NCI-H526 (cell line): Measurements from ENCODE around the gene FXYD3.
"Not testable (repeated sequence)": the region's sequence is repeated elsewhere in the genome, so short reads cannot be mapped to it uniquely, and the experiment has no call there.

Experiments
- DNase-seq, 2 experiments: peaks; one replicate each; lab custom pipeline; 2025; lab: John Stamatoyannopoulos, UW

The FXYD3 gene

GRCh38 chr19:35142606-35143230, 27.1 kb downstream of the FXYD3 start:
- DNase-seq, result peak in 1 of 2 experiments; percentile 81

- peak in 1 of 2 experiments; percentile 38 for DNase-seq
Measured at GRCh38 chr19:35143231-35143715, 27.6 kb downstream of the FXYD3 start, which contains the start of gene FXYD7. TSS of gene FXYD7 (plus strand) at chr19:35143255. CDS start at chr19:35143334, 79 bp downstream.

- DNase-seq, result no peak
Measured at GRCh38 chr19:35143818-35144217, 28.2 kb downstream of the FXYD3 start.

- no peak for DNase-seq
Measured at GRCh38 chr19:35144259-35144599, 28.6 kb downstream of the FXYD3 start.

GRCh38 chr19:35144600-35145436, 29.2 kb downstream of the FXYD3 start:
- DNase-seq, result peak; percentile 38 to 64

GRCh38 chr19:35146746-35147459, 31.3 kb downstream of the FXYD3 start:
- DNase-seq, result no peak

GRCh38 chr19:35149463-35149862, 33.8 kb downstream of the FXYD3 start:
- DNase-seq, result no peak

GRCh38 chr19:35150445-35150844, 34.8 kb downstream of the FXYD3 start:
- DNase-seq, result no peak

GRCh38 chr19:35151273-35152065, 35.8 kb downstream of the FXYD3 start:
- DNase-seq, result no peak

- not testable (repeated sequence) for DNase-seq
Measured at GRCh38 chr19:35153129-35153522, 37.5 kb downstream of the FXYD3 start.

GRCh38 chr19:35153701-35154524, 38.3 kb downstream of the FXYD3 start:
- DNase-seq, result peak; percentile 45 to 82

- peak; percentile 30 to 63 for DNase-seq
Measured at GRCh38 chr19:35154525-35155406, 39.1 kb downstream of the FXYD3 start, which contains the start of gene FXYD5. TSS of gene FXYD5 (plus strand) at chr19:35154735. CDS start at chr19:35155551, 816 bp downstream.

GRCh38 chr19:35155441-35155840, 39.8 kb downstream of the FXYD3 start:
- DNase-seq, result no peak

GRCh38 chr19:35155981-35156672, 40.5 kb downstream of the FXYD3 start:
- no peak for DNase-seq

GRCh38 chr19:35156673-35157014, 41.0 kb downstream of the FXYD3 start:
- no peak for DNase-seq

GRCh38 chr19:35157431-35157830, 41.8 kb downstream of the FXYD3 start:
- DNase-seq, result no peak

GRCh38 chr19:35159606-35160005, 44.0 kb downstream of the FXYD3 start:
- no peak for DNase-seq

- DNase-seq, result no peak
Measured at GRCh38 chr19:35160629-35161433, 45.2 kb downstream of the FXYD3 start.

- no peak for DNase-seq
Measured at GRCh38 chr19:35161434-35161743, 45.8 kb downstream of the FXYD3 start.
